ENCODE data around the gene NRG3. TPM values are rescaled to one million over a fixed set of nuclear protein-coding genes. Genes with fewer than 3 reads are reported as not detected.

NRG3 gene
- total RNA-seq, 2 donors from 2014 or later: not detected

DNA sequence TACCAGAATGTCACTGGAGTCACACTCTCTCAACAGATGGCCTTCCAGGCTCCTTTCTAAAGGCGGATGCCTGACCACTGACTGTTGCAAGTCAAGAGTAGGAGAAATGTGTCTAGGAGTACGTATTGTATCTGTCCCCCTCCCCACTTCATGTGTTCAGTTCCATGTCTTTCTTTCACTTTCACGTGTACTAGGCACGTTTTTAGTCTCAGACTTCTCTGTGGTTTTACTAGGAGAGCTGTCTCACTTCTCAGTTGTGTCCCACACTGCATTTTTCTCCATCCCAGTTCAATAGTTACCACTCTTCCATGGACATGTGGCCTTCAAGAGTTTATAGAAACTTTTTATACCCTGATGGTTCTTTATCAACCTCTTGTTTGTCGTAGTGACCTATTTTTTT is 893.0 kb downstream of the NRG3 start:
- Mint-ChIP-seq H3K27me3 (no peaks in the 10 kb centered on the region), H3K36me3 (ENCODE audit: low read depth) (no peaks in the 10 kb centered on the region), H3K4me3 (no peak overlapping the region), H3K27ac (no peak overlapping the region), H3K4me1 (no peaks in the 10 kb centered on the region)
- DNase-seq (no peak), ATAC-seq (no peak)
- H3K9me3 ChIP-seq (ENCODE audit: control insufficient read depth, low read length, poor library complexity, severe bottlenecking): no peaks in the 10 kb centered on the region

DNA sequence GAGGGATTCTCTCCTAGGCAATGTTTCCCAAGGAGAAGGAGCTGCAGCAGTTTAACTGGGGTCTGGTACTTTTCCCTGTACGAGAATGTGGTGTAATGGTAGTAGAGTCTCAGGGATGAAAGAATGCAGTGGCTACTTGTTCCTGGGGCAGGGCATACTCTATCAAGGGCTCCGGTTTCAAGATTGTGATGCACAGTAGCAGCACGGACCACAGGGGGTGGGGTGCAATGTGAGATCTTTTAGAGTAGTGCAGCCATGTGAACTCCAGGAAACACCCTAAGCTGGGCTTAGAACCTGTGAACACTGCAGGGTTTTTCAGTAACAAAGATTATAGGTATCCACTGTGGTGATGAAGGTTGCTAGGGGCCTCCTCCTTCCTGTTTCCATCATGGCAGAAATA is 903.9 kb downstream of the NRG3 start:
- Mint-ChIP-seq H3K27me3 (no peaks in the 10 kb centered on the region), H3K27ac (no peak overlapping the region), H3K4me3 (no peak overlapping the region), H3K36me3 (ENCODE audit: low read depth) (no peaks in the 10 kb centered on the region), H3K4me1 (no peaks in the 10 kb centered on the region)
- H3K9me3 ChIP-seq (ENCODE audit: control insufficient read depth, low read length, poor library complexity, severe bottlenecking): no peaks in the 10 kb centered on the region
- ATAC-seq (no peak), DNase-seq (no peak)

DNA sequence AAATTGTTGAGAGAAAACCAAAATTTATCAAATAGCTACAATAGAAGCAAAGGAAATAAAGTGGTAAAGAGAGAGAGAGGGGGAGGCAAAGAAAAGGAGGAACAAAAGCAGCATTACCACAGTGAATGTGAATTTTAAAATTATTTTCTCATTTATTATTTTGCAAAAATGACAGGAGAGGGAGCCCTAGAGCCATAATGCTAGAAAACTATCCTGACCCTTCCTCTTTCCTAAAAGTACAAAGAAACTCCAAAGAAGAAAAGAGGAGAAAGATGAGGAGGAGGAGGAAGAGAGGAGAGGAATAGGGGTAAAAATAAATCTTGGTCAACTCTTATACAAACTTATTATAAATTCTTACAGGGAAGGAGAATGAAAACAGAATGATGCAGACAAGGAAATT is 921.5 kb downstream of the NRG3 start:
- no peak for DNase-seq
- no peaks in the 10 kb centered on the region for H3K27me3 Mint-ChIP-seq
- H3K4me3 Mint-ChIP-seq: no peak overlapping the region
- no peak overlapping the region for H3K27ac Mint-ChIP-seq
- H3K36me3 Mint-ChIP-seq (ENCODE audit: low read depth): no peaks in the 10 kb centered on the region
- H3K9me3 ChIP-seq (ENCODE audit: control insufficient read depth, low read length, poor library complexity, severe bottlenecking): no peaks in the 10 kb centered on the region
- ATAC-seq: no peak
- no peaks in the 10 kb centered on the region for H3K4me1 Mint-ChIP-seq

DNA sequence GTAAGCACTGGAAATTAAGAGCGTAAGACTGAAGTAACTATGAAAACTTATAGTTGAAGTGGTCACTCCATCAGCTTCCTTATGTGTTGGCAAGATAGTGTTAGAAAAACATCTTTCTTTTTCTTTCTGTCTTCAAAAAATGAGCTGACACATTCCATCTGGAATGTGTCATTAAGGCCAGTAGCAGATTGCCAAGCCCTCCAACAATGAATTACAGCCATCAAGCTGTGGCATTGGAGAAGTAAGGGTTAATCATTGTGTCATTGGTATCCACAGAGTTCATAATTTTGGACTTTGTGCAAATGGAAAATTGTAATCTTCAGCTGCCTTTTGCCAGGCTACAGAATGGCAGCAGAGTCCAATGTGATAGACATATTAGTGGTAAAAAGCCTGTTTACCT is 926.3 kb downstream of the NRG3 start:
- no peak overlapping the region for H3K27ac Mint-ChIP-seq
- DNase-seq: no peak
- ATAC-seq: no peak
- H3K4me1 Mint-ChIP-seq: no peaks in the 10 kb centered on the region
- no peaks in the 10 kb centered on the region for H3K27me3 Mint-ChIP-seq
- no peaks in the 10 kb centered on the region for H3K36me3 Mint-ChIP-seq (ENCODE audit: low read depth)
- H3K9me3 ChIP-seq (ENCODE audit: control insufficient read depth, low read length, poor library complexity, severe bottlenecking): no peaks in the 10 kb centered on the region
- H3K4me3 Mint-ChIP-seq: no peak overlapping the region

GRCh38 chr10:82811621-82812020 is 936.6 kb downstream of the NRG3 start:
- Mint-ChIP-seq H3K36me3 (ENCODE audit: low read depth) (no peaks in the 10 kb centered on the region), H3K27me3 (no peaks in the 10 kb centered on the region), H3K27ac (no peak overlapping the region), H3K4me3 (no peak overlapping the region), H3K4me1 (no peaks in the 10 kb centered on the region)
- ATAC-seq: no peak
- no peaks in the 10 kb centered on the region for H3K9me3 ChIP-seq (ENCODE audit: control insufficient read depth, low read length, poor library complexity, severe bottlenecking)
- DNase-seq: no peak

DNA sequence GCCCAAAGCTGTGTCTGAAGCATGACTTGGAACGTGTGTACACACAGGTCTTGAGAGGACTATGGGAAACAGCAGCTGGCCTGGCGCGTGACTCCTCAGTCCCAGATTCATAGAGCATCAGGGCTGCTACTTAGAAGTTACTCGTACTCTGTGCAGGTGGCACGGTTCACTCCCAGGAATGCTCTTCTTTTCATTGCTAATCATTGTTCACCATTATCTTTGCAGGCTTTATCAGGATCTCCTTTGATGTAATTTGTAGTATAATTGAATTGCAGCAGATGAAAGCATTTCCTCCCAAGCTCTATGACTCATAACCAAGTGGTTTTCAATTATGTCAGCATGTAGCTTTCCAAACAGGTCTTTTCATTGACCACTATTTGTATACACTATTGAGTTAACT is 938.9 kb downstream of the NRG3 start:
- H3K27ac Mint-ChIP-seq: no peak overlapping the region
- no peaks in the 10 kb centered on the region for H3K9me3 ChIP-seq (ENCODE audit: control insufficient read depth, low read length, poor library complexity, severe bottlenecking)
- no peaks in the 10 kb centered on the region for H3K36me3 Mint-ChIP-seq (ENCODE audit: low read depth)
- DNase-seq (no peak), ATAC-seq (no peak)
- H3K4me1 Mint-ChIP-seq: no peaks in the 10 kb centered on the region
- no peaks in the 10 kb centered on the region for H3K27me3 Mint-ChIP-seq
- no peak overlapping the region for H3K4me3 Mint-ChIP-seq

DNA sequence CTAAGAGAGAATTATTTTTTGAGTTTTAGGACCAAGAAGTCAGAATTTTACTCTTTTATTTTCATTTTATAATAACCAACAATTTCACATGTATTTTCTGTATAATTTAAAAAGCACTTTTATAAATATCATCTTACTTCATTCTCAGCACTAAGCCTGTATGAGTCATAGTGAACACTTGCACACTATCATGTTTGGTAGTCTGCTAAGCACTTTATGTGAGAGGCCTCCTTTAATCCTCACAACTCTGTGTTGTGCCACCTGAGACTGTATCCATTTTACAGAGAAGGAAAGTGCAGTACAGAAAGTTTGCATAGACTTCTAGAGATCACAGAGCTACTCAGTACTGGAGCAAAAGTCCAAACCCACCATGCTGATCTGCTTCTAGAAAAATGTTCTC is 939.6 kb downstream of the NRG3 start:
- no peaks in the 10 kb centered on the region for H3K4me1 Mint-ChIP-seq
- ATAC-seq (no peak), DNase-seq (no peak)
- H3K9me3 ChIP-seq (ENCODE audit: control insufficient read depth, low read length, poor library complexity, severe bottlenecking): no peaks in the 10 kb centered on the region
- H3K27me3 Mint-ChIP-seq: no peaks in the 10 kb centered on the region
- H3K4me3 Mint-ChIP-seq: no peak overlapping the region
- H3K27ac Mint-ChIP-seq: no peak overlapping the region
- no peaks in the 10 kb centered on the region for H3K36me3 Mint-ChIP-seq (ENCODE audit: low read depth)

DNA sequence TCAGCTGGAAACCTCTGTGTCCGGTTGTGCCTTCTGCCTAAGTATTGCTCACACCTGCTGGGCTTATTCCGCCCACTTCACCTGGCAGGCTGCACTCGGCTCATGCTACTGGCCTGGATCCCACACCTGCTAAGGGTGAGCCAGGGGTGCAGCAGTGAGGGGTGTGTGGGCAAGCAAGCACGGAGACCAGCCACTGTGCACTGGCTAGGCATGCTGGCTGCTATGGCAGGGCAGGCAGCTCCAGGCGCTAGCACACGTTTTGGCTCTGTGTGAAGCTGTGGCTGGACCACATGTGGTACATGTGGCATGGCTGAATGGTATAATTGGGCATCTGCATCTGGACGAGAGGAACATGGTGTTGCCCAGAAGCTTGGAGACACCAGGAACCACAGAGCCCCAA is 940.7 kb downstream of the NRG3 start:
- Mint-ChIP-seq H3K4me1 (no peaks in the 10 kb centered on the region), H3K4me3 (no peak overlapping the region), H3K36me3 (ENCODE audit: low read depth) (no peaks in the 10 kb centered on the region), H3K27ac (no peak overlapping the region), H3K27me3 (no peaks in the 10 kb centered on the region)
- DNase-seq (no peak), ATAC-seq (no peak)
- H3K9me3 ChIP-seq (ENCODE audit: control insufficient read depth, low read length, poor library complexity, severe bottlenecking): no peaks in the 10 kb centered on the region

DNA sequence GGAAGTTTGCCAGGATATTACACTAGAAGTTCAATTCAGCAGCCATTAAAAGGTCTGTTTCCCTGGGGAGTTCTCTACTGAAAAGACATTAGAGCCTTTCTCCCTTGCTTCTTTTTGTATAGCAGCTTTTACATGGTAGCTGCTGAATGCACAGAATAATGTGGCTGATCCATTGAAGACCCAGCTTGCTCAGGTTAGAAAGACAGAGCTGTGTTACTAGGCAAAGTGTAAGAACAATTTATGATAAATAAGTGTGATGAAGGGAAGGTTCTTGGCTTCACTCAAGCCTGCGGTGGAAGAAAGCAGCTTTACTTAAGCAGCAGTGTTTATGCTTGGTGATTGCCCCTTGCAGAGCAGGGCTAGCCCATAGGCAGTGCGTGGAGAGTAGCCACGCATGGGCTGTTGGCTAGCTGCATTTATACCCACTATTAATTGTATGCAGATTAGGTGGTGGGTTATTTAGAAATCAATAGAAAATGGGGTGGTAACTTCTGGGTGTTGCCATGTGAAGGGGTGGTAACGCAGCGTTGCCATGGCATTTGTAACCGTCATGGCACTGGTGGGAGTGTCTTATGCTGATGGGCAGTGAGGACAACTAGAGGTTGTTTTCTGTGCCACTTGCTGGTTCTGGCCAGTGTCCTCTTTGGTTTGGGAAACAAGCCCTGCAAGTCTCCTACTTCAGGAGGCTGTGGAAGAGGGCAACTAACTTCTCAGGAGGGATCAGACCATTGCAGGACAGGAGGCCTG is 942.9 kb downstream of the NRG3 start:
- no peak overlapping the region for H3K4me3 Mint-ChIP-seq
- H3K9me3 ChIP-seq (ENCODE audit: control insufficient read depth, low read length, poor library complexity, severe bottlenecking): no peaks in the 10 kb centered on the region
- H3K27me3 Mint-ChIP-seq: no peaks in the 10 kb centered on the region
- no peaks in the 10 kb centered on the region for H3K36me3 Mint-ChIP-seq (ENCODE audit: low read depth)
- DNase-seq (no peak), ATAC-seq (no peak)
- H3K27ac Mint-ChIP-seq: no peak overlapping the region
- H3K4me1 Mint-ChIP-seq: no peaks in the 10 kb centered on the region

GRCh38 chr10:82821043-82821442 is 946.0 kb downstream of the NRG3 start:
- no peaks in the 10 kb centered on the region for H3K9me3 ChIP-seq (ENCODE audit: control insufficient read depth, low read length, poor library complexity, severe bottlenecking)
- Mint-ChIP-seq H3K4me1 (no peaks in the 10 kb centered on the region), H3K36me3 (ENCODE audit: low read depth) (no peaks in the 10 kb centered on the region), H3K27me3 (no peaks in the 10 kb centered on the region), H3K27ac (no peak overlapping the region), H3K4me3 (no peak overlapping the region)
- ATAC-seq: no peak
- no peak for DNase-seq

DNA sequence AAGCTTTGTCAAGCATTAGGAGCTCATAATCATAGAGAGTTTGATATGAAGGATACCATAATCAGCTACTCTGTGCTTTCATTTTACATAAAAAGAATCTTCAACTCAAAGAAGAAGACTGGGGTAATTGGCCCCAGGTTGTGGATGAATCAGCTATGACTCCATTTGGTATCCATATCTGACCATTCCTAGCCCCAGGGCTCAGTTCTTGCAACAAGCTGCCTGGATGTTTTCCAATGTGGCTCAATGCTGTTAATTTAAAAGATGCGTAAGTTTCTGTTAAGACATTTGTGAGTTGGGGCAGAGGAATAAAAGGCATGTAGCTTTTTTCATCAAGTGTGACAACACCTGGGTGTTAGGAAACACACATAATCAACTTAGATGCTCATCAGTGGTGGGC is 951.1 kb downstream of the NRG3 start:
- no peaks in the 10 kb centered on the region for H3K36me3 Mint-ChIP-seq (ENCODE audit: low read depth)
- no peaks in the 10 kb centered on the region for H3K9me3 ChIP-seq (ENCODE audit: control insufficient read depth, low read length, poor library complexity, severe bottlenecking)
- ATAC-seq (no peak), DNase-seq (no peak)
- H3K27ac Mint-ChIP-seq: no peak overlapping the region
- H3K4me1 Mint-ChIP-seq: no peaks in the 10 kb centered on the region
- no peaks in the 10 kb centered on the region for H3K27me3 Mint-ChIP-seq
- H3K4me3 Mint-ChIP-seq: no peak overlapping the region

DNA sequence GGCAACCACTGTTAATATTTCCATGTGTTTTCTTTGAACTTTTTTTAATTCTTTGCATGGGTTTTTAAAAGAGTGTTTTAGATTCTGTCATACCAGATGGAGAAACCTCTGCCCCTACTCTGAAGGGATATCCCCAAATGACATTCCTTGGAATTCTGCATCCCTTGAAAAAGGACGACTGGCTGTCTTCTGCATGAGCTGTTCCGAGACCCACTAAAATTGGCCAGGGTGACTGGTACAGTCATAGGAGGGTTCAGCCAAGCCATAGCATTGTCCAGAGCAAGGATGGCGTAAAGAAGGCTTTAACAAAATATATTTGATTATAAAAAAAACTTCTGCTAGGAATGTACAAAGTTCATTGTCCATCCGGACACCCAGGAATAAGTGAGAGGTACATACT is 952.9 kb downstream of the NRG3 start:
- ATAC-seq (no peak), DNase-seq (no peak)
- Mint-ChIP-seq H3K36me3 (ENCODE audit: low read depth) (no peaks in the 10 kb centered on the region), H3K4me1 (no peaks in the 10 kb centered on the region), H3K4me3 (no peak overlapping the region), H3K27me3 (no peaks in the 10 kb centered on the region), H3K27ac (no peak overlapping the region)
- H3K9me3 ChIP-seq (ENCODE audit: control insufficient read depth, low read length, poor library complexity, severe bottlenecking): no peaks in the 10 kb centered on the region

DNA sequence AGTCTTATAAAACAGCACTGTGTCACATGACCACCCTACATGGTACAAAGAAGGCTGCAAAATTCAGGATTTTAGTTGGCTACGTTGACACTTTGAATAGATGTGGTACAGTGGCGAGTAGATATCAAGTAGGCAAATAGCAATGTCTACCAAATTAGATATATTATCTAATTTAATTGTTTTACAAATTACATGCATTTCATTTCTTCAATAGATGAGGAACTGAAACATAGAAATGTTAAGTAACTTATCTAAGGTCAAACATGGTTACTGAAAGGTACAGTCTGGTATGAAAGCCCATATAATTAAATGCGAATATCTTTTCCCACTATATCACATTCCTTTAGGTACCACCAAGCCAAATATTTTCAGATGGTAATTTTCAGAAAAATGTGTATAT is 972.2 kb downstream of the NRG3 start:
- no peak overlapping the region for H3K4me3 Mint-ChIP-seq
- H3K4me1 Mint-ChIP-seq: no peaks in the 10 kb centered on the region
- no peaks in the 10 kb centered on the region for H3K27me3 Mint-ChIP-seq

DNA sequence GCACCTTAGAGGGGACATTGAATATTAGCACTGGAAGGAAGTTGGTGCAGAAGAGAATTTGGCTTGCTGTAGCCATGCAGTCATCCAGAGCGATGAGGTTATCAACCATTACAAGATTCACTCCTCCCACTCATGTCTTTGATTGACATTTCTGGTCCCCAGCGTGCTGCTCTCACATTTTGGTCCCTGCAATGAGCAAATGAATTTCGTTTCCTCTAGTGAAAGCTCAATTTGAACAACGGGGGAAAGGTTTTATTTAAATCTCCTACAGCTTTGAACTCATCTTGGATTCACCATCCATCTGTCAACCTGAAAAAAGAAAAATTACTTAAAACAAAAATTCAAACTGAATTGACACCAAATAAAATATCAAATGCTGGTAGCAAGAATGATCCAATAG is 975.2 kb downstream of the NRG3 start:
- H3K36me3 Mint-ChIP-seq (ENCODE audit: low read depth): no peaks in the 10 kb centered on the region
- H3K27ac Mint-ChIP-seq: no peak overlapping the region
- no peaks in the 10 kb centered on the region for H3K9me3 ChIP-seq (ENCODE audit: control insufficient read depth, low read length, poor library complexity, severe bottlenecking)
- H3K4me1 Mint-ChIP-seq: no peaks in the 10 kb centered on the region
- no peaks in the 10 kb centered on the region for H3K27me3 Mint-ChIP-seq
- H3K4me3 Mint-ChIP-seq: no peak overlapping the region
- ATAC-seq (no peak), DNase-seq (no peak)

More for the DNA sequence above, 972.2 kb downstream of the NRG3 start:
- ATAC-seq (no peak), DNase-seq (no peak)
- Mint-ChIP-seq H3K27ac (no peak overlapping the region), H3K36me3 (ENCODE audit: low read depth) (no peaks in the 10 kb centered on the region)
- no peaks in the 10 kb centered on the region for H3K9me3 ChIP-seq (ENCODE audit: control insufficient read depth, low read length, poor library complexity, severe bottlenecking)

Measured in T-helper 17 cell (primary cell).